Fibroblast of villous mesenchyme (primary cell): ENCODE data around the gene NDUFV1. TPM values are rescaled to one million over a fixed set of nuclear protein-coding genes. Genes with fewer than 3 reads are reported as not detected.

Experiments used
- DNase-seq: peaks from one replicate; pipeline ENCODE4 v3.0.0-alpha.2; 2010; ENCODE audit warnings: low read depth
- H3K4me3 ChIP-seq: 2 replicates; pipeline ENCODE4 v1.5.1; 2011; ENCODE audit warnings: low read depth, mild to moderate bottlenecking, low read length
- CTCF ChIP-seq: IDR thresholded peaks from 2 replicates; pipeline ENCODE4 v1.5.1; 2012; ENCODE audit warnings: low read depth, mild to moderate bottlenecking, low read length; ENCODE audit not compliant: insufficient read depth
- total RNA-seq: library from RNA; depleted of rRNA; stranded (reverse); fragments of >200 nt; gene quantifications from 2 replicates; pipeline ENCODE4 v1.2.3, GENCODE V29; 2012

The NDUFV1 gene
- total RNA-seq, 1 donor: 140 TPM

- H3K4me3 ChIP-seq: no peak overlapping the region
- TF ChIP-seq CTCF: no peak
- no peak for DNase-seq
Observed at GRCh38 chr11:67571443-67571842, 35.3 kb upstream of the NDUFV1 start.

GRCh38 chr11:67572305-67572704 lies 34.4 kb upstream of the NDUFV1 start:
- no peak for TF ChIP-seq CTCF
- H3K4me3 ChIP-seq: no peak overlapping the region
- DNase-seq: no peak

GRCh38 chr11:67572747-67573419 lies 33.9 kb upstream of the NDUFV1 start:
- DNase-seq: peak; percentile 56
- no peak overlapping the region for H3K4me3 ChIP-seq
- TF ChIP-seq CTCF: peak; percentile 74

GRCh38 chr11:67574938-67575337 lies 31.8 kb upstream of the NDUFV1 start:
- H3K4me3 ChIP-seq: no peak overlapping the region
- no peak for DNase-seq
- TF ChIP-seq CTCF: no peak

- no peak for TF ChIP-seq CTCF
- no peak for DNase-seq
- no peak overlapping the region for H3K4me3 ChIP-seq
Observed at GRCh38 chr11:67576735-67577475, 29.8 kb upstream of the NDUFV1 start.

- no peak for DNase-seq
- no peak for TF ChIP-seq CTCF
- no peak overlapping the region for H3K4me3 ChIP-seq
Observed at GRCh38 chr11:67577951-67578350, 28.8 kb upstream of the NDUFV1 start.
